Skin epidermis (tissue), 12 donors: ENCODE data around the gene DEPDC5.
A peak's percentile ranks its signal among the peaks of the same experiment; 100 is the strongest.

Experiments used
- H3K27ac ChIP-seq, 21 experiments: fragments of 200-600 bp; sonication (generic) in 11 of 21; one replicate each; pipeline ENCODE4 v1.5.0; 2020; ENCODE audit warnings: mild to moderate bottlenecking in 3 of 21, inconsistent platforms in 2 of 21, moderate library complexity in 2 of 21
- H3K4me3 ChIP-seq, 7 experiments: fragments of 200-600 bp; sonication (generic) in 2 of 7; one replicate each; pipeline ENCODE4 v1.5.0; 2020; ENCODE audit warnings: inconsistent platforms in 2 of 7, mild to moderate bottlenecking in 2 of 7, moderate library complexity in 1 of 7

The DEPDC5 gene

DNA sequence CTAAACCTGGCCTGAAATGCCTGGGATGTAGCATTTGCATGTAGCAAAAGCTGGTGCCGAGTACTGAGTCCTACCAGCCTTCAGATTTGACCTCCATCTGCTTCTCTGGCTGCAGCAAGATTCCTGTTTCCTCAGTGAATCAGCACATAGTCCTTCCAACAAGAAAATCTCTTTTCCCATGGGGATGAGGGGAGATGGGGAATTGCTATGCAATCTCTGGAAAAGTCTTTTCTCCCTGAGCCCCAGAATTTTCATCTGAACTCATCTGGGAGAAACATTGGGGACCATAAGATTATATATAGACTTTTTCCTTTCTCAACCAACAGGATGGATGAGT, 158.6 kb downstream of the DEPDC5 start:
- Histone ChIP-seq H3K4me3 (no peak overlapping the region), H3K27ac (no peak overlapping the region)

DNA sequence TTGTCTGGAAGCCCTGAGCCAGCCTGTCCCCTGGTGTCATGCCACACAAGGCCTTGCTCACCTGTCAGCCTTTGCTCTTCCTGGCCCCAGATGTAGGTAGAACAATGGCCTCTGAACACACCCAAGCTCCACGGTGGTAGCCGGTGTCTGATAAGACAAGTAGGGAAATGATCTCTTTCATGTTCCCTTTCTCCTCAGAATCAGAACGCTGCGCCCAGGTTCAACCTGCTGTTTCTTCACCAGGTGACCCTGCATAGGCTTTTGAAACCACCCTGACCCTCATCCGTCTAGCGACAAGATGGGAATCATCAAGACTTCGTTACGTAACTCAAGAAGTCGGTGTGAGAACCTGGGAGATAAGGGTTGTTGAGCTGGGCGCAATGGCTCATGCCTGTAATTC, 161.8 kb downstream of the DEPDC5 start:
- Histone ChIP-seq H3K4me3 (no peak overlapping the region), H3K27ac (no peak overlapping the region)

DNA sequence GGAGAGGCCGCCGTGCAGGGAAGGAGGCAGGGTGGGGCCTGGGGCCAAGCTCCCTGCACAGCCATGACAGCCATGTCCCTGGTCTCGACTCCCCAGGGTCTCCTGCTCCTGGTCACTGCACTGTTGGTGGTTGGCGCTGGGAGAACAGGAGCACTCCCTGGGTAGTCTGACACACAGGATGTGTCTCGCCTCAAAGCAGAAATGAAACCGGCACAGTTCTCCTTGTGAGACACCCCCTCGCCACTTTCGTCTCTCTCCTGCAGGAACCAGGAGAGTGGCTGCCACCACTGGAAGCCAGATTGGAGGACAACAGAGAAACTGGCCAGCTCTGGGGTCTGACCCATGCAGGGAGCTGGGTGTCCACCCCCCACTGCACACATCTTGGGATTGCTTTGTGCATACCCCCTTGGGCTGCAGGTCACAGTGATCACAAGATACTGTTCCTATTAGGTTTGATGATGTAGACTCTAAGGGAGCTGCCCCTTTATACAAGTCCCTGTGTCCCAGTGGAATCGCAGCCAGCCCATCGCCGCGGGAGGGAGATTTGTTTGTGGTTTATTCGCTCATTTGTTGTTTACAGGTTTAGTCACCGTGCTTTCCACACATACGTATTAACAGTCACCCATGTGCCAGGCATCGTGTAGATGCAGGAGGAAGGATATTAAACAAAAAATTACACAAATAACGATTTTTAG, 163.6 kb downstream of the DEPDC5 start:
- Histone ChIP-seq H3K27ac (peak overlapping the region in 8 of 21 experiments; percentile 14 to 62 (median 44)), H3K4me3 (no peak overlapping the region)

DNA sequence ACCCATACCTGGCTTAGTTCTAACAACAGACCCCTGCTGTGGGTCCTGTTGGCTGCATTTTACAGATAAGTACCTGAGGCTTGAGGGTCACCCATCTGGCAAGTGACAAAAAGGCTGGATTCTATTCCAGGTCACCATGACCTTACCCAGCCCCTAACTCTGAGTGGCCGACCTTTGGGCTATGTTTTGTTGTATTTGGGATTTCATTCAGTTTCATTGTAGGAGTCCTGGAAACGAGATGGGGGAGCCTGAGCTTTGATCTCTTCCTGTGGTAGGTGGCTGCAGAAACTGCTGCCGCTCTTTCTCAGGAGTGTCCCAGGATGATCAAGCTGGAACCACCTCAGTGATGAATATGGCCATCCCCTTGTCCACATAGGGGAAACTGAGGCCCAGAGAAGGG, 165.9 kb downstream of the DEPDC5 start:
- Histone ChIP-seq H3K27ac (no peak overlapping the region), H3K4me3 (no peak overlapping the region)

DNA sequence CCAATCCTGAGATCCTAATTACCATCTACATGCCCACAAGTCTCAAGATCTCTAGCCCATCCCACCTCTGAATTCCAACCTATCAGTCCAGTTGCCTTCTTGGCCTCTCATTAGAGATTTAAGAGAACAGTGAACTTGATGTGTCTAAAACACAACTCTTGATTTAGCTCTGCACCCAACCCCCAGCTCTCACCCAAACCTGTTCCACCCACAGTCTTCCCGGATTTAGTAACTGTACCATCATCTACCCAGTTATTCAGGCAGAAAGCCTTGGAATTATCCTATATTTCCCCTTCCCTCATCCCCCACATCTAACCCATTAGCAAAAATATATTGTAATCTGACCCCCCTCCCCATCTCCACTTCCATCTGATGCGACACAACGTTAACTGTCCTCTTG, 166.5 kb downstream of the DEPDC5 start:
- Histone ChIP-seq H3K4me3 (no peak overlapping the region), H3K27ac (no peak overlapping the region)

DNA sequence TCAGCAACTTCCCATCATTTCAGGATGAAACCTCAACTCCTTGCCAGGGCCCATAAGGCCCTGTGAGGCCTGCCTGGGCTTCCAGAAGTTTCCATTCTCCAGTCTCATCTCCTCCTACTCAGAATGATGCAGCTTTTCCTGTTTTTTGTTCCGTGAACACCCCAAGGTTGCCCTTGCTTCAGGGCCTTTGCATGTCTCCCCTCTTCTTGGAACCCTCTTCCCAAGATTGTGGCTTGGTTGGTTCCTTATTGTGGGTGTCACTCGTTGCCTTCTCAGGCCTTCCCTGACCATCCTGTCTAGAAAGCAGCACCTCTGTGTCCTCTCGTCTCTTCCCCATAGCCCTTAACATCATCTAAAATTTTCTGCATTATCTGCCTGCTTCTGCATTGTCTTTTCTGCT, 167.3 kb downstream of the DEPDC5 start:
- no peak overlapping the region for H3K4me3 ChIP-seq
- no peak overlapping the region for H3K27ac ChIP-seq

DNA sequence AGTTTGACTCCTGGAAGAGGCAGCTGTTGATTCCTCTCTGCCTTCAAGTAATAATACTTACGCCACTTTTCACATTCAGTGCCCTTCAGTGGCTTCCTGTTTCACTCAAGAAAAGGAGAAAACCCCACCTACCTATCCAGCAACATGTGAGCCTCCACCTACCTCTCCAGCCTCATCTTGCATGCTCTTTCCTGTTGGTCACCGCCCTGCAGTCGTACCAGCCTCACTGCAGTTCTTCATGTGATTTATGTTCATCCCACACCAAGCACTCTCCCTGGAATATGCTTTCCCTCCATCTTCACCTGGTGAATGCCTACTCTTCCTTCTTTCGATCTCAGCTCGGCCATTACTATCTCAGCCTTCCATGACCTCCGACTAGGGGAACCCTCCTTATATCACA, 168.7 kb downstream of the DEPDC5 start:
- Histone ChIP-seq H3K27ac (peak overlapping the region in 6 of 21 experiments; percentile 5 to 33 (median 20)), H3K4me3 (no peak overlapping the region)

DNA sequence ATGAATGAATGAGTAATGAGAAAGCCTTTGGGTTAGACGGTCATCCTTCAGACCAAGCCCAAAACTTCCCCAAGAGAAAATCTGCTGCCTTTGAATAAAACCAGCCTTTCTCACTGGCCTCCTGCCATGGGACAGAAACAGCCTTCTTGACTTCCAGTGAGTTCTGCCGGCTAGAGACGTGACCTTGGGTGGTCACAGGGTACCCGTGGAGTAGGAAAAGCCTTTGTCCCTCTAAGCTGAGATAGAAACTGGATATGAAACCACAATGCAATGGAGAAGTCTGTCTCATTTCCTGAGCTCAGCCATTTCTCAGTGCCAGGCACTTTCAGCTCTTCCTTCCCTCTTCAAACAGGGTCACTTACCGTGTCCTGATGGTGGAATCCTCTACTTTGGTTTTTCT, 169.3 kb downstream of the DEPDC5 start:
- no peak overlapping the region for H3K4me3 ChIP-seq
- H3K27ac ChIP-seq: peak overlapping the region in 7 of 21 experiments; percentile 6 to 45 (median 27)

DNA sequence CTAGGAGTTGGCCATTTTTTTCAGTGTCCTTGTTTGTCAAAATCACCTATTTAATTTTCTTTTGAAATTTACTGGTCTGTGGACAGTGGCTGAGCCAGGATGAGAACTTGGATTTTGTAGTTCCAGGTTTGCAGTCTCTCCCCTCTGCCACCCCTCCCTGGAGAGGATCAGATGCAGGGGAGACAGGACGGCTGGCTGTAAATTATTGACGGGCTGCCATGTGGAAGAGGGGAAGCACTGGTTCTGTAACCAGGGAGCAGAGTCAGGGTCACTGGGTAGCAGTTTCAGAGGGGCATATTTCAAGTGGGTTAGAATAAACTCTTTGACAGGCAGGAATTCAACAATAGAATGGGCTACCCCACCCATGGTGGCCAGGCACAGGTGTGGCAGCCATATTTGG, 169.9 kb downstream of the DEPDC5 start:
- peak overlapping the region in 5 of 21 experiments; percentile 6 to 45 (median 27) for H3K27ac ChIP-seq

DNA sequence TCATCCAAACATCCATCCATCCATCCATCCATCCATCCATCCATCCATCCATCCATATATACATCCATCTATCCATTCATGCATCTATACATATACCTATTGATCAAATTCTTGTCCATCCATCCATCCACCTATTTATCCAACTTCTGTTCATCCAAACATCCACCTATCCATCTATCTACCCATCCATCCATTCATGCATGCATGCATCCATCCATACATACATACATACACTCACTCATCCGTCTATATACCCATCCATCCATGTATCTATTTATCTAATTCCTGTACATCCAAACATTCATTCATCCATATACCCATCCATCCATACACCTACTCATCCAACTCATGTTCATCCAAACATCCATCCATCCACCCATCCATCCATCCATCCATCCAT, 171.2 kb downstream of the DEPDC5 start:
- Histone ChIP-seq H3K4me3 (no peak overlapping the region), H3K27ac (no peak overlapping the region)

More for the DNA sequence above, 169.9 kb downstream of the DEPDC5 start:
- H3K4me3 ChIP-seq: no peak overlapping the region

DNA sequence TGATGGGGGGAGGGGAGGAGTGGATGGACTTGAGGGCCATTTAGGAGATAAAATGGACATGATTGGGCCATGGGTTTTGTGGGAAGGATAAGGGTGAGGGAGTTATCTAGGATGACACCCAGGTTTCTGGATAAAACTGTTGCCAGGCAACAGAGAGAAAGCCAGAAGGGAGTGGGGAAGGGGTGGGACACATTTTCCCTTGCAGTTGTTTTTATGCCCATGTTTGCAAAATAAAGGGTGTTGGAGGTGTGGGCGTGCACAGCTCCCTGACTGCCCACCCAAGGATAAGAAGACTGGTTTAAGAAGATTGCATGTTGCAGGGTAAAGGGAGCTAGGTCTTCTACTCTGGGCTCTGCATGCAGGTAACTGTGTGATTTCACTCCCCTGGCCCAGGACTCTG, 172.2 kb downstream of the DEPDC5 start:
- Histone ChIP-seq H3K4me3 (no peak overlapping the region), H3K27ac (no peak overlapping the region)

DNA sequence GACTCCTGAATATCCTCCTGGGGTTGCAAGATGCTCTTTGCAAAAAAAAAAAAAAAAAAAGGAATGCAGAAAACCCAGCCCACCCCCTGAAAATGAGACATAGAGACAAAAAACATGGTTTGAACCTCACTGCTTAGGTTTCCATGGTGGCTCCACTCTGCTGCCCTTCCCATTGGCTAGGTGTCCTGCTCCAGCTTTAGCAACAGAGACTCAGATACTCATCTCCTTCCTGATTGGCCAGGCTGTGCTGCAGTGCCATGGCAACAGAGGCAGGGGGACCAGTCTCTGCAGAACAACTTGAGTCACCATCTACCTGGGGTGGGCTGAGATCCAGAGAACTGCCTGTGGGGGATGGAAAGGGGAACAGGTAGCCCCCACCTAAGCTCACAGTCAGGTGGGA, 173.2 kb downstream of the DEPDC5 start:
- Histone ChIP-seq H3K4me3 (no peak overlapping the region), H3K27ac (no peak overlapping the region)

DNA sequence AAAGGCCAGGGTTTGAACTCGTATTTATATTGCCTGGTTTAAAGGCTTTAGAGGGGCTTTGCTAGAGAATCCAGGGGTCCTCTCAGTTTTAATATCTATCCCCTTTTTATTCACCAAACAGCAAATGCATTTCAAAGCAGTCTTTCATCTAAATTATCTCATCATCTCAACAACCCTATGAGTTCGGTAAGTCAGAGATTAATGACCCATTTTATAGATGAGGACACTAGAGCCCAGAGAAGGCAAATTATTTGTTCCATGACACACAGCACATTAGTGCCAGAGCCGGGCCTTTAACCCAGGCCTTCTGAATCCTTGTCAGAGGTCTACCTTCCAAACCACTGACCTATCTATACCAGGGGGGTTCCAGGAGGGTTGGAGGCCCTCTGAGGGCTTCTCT, 173.7 kb downstream of the DEPDC5 start:
- H3K27ac ChIP-seq: no peak overlapping the region

DNA sequence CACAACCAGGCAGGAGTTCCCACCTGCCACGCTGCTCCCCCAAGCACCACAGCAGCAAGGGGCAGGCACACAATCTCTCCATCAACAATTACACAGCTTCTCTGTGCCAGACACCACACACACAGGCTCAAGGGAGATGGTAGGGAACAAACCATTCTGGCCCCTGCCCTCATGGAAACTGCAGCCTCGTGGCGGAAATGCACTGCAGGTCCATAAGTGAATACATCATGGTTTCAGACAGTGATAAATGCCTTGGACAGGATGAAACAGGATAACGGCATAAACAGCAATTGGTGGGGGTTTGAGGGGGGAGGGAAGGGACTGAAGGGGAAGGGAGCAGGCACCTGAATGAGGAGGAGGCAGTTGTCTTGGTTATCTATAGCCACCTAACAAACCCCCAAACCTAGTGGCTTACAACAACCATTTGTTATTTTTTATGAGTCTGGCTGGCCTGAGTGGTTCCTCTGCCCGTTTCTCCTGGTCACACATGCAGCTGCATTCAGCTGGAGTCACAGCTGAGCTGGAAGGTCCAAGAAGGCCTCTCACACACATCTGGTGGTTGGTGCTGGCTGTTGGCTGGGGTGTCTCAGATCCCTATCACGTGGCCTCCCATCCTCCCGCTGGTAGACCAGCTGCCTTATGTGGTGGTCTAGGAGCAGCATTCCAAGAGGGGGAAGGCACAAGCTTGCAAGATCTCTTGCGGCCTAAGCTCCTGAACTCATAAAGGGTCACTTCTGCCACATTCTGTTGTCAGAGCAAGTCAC, 175.5 kb downstream of the DEPDC5 start:
- no peak overlapping the region for H3K27ac ChIP-seq
- H3K4me3 ChIP-seq: no peak overlapping the region

More for the DNA sequence above, 173.7 kb downstream of the DEPDC5 start:
- H3K4me3 ChIP-seq: no peak overlapping the region

DNA sequence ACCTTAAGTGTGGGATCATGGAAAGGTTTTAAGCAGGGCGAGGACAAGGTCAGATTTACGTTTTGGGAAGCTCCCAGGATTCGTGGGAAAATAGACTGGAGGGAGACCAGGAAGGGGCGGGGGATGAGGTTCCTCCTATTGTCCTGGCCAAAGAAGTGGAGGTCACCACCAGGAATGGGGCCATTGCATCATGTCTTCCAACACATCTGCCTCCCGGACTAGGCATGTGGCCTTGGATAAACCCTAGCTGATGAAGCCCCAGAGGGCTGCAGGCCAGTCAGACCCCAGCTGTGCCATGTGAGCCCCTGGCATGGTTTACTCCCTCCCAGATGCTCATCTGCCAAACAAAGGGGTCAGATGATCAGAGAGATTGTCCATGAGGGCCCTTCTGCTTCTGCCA, 179.0 kb downstream of the DEPDC5 start:
- Histone ChIP-seq H3K4me3 (no peak overlapping the region), H3K27ac (no peak overlapping the region)

DNA sequence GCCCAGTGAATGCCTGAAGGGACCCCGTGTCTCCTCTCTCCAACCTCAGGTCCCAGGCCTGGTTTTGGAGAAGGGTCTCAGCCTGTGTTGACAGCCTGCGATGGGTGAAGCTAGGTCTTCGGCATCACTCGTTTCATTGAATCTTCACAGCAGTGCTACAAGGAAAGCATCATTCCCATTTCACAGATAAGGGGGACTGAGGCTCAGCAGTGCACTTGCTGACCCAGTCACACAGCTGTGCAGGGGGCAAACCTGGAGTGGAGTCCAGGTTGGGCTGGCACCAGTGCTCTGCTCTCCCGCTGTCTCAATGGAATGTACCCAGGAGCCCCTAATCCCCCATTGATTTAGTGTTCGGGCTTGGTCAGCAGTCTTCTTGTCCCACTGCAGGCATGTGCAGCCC, 179.6 kb downstream of the DEPDC5 start:
- H3K4me3 ChIP-seq: no peak overlapping the region
- no peak overlapping the region for H3K27ac ChIP-seq

DNA sequence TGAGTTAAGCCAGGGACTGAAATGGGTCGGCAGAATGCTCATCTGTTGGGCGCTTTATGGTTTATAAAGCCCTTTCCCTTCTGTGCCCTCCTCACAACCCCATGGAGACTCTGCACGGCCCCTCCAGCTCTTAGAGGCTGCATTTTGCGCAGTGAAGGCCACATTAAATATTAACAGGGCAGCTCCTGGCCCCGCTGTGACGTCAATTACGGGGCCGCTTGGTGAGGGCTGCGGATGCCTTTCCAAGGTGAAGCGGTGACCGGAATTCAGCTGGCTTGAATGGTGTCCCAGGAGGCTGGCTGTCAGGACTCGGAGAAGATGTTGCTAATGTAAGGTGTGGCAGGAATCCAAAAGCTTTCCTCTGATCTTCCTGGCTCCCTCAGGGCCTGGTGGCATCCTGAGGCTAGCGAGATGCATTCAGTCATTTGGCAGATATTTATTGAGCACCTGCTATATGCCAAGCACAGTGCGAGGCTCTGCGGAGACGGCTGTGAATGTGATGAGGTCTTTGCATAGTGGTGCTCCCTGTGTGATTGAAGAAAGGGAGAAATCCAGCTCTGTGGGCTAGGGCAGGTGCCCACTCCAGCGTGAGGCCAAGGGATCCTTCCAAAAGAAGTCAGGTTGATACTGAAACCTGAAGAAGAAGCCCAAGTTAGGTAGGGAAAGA, 180.1 kb downstream of the DEPDC5 start:
- Histone ChIP-seq H3K27ac (no peak overlapping the region), H3K4me3 (no peak overlapping the region)

DNA sequence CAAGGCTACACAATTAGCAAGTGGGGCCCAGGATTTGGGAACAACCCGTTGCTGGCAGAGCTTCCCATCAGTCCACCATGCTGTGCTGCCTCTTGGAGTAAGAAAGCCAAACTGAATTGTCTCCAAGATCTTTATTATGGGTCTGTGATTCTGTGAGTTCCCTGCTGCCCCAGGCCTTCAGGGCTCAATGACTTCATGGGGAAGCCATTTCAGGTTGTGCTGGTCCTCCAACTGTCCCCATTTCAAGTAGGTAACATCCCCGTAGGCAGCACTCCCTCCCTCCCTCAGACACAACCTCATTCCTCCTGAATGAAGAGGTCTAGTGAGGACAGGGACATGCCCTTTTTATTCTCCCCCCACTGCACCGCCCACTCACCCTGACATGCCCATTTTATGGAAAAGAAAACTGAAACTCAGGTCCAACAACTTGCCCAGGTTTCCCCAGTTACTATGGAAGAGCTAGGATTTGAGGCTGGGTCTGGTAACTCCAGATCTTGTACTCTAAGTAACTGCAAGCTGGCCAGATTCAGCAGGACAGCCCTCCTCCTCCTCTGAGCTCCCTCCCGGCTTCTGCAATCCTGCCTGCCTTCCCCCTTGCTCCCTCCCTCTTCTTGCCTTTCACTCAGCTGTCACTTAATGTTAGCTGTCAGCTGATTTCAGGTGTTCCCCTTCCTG, 182.3 kb downstream of the DEPDC5 start:
- no peak overlapping the region for H3K4me3 ChIP-seq
- no peak overlapping the region for H3K27ac ChIP-seq

DNA sequence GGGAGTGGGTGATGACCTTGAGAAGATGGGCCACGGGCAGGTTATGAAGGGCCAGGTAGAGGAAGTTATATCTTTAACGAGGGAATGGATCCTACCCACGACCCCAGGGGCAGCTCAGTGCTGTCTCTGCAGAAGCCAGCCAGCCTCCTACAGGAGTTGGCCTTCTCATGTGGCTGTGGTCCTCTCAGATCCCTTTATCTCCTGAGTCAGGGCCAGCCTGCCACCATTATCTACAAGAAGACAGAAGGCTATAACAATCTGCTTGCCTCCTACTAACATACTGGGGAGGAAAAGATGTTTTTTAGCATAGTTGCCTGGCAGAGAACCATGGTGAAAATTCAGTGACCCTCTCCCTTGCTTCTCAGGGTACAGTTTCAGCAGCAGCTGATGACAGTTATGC, 183.5 kb downstream of the DEPDC5 start:
- no peak overlapping the region for H3K27ac ChIP-seq
- no peak overlapping the region for H3K4me3 ChIP-seq

DNA sequence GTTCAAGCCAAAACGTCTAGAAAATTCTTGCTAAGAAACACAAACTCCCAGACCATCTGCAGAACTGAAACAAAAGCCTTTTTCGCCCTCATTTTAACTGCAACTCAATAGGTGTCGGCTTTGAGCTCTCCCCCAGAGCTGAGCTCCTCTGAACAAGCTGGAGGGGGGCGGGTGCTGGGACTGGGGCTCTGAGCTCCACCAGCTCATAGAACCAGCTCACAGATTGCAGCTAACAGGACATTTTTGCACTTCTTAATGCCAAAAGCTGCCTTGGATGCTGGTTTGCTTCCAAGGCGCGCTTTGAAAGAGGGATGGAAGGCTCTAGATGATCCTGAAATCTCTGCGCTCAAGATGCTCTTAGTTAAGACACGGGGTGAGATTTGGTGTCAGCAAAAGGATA, 184.5 kb downstream of the DEPDC5 start:
- Histone ChIP-seq H3K27ac (no peak overlapping the region), H3K4me3 (no peak overlapping the region)

DNA sequence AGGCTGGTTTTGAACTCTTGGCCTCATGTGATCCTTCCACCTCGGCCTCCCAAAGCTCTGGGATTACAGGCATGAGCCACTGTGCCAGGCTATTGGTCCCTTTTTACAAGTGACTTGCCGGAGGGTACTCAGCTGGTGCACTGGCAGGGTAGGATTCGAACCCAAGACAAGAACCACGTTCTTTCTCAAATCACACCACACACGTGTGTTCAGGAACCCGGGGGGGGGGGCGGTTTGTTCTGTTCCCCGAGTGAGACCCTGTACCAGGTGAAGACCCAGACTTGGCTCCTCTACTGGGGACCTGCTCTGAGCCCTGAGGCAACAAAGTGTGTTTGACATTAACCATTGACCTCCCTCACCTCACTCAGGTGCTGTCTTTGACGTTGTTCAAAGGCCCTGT, 186.7 kb downstream of the DEPDC5 start:
- Histone ChIP-seq H3K27ac (no peak overlapping the region), H3K4me3 (no peak overlapping the region)
